ENCODE results near the gene LVRN.
"Not testable (repeated sequence)": the region's sequence is repeated elsewhere in the genome, so short reads cannot be mapped to it uniquely, and the experiment has no call there.

Gene LVRN, protein sequence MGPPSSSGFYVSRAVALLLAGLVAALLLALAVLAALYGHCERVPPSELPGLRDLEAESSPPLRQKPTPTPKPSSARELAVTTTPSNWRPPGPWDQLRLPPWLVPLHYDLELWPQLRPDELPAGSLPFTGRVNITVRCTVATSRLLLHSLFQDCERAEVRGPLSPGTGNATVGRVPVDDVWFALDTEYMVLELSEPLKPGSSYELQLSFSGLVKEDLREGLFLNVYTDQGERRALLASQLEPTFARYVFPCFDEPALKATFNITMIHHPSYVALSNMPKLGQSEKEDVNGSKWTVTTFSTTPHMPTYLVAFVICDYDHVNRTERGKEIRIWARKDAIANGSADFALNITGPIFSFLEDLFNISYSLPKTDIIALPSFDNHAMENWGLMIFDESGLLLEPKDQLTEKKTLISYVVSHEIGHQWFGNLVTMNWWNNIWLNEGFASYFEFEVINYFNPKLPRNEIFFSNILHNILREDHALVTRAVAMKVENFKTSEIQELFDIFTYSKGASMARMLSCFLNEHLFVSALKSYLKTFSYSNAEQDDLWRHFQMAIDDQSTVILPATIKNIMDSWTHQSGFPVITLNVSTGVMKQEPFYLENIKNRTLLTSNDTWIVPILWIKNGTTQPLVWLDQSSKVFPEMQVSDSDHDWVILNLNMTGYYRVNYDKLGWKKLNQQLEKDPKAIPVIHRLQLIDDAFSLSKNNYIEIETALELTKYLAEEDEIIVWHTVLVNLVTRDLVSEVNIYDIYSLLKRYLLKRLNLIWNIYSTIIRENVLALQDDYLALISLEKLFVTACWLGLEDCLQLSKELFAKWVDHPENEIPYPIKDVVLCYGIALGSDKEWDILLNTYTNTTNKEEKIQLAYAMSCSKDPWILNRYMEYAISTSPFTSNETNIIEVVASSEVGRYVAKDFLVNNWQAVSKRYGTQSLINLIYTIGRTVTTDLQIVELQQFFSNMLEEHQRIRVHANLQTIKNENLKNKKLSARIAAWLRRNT

DNA sequence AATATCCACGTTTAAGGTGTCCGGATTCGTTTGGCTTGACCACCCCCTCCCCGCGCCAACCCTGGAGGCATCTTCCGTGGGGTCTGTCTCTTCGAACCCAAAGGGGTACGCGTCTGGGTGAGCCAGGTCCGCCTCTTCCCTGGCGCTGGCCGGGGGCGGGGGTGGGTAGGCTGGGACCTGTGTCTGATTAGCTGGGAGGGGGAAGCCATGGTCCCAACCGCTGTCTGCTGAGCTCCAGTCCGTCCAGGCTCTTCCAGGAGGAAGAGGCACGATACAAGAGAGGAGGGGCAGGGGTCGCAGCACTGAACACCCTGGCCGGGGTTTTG is at the start of gene LVRN:
Gene LVRN (plus strand): TSS at position 237 of the 326 bp plus-strand sequence. CDS start 143 bp downstream, outside the sequence.
- FAIRE-seq = no peak

DNA sequence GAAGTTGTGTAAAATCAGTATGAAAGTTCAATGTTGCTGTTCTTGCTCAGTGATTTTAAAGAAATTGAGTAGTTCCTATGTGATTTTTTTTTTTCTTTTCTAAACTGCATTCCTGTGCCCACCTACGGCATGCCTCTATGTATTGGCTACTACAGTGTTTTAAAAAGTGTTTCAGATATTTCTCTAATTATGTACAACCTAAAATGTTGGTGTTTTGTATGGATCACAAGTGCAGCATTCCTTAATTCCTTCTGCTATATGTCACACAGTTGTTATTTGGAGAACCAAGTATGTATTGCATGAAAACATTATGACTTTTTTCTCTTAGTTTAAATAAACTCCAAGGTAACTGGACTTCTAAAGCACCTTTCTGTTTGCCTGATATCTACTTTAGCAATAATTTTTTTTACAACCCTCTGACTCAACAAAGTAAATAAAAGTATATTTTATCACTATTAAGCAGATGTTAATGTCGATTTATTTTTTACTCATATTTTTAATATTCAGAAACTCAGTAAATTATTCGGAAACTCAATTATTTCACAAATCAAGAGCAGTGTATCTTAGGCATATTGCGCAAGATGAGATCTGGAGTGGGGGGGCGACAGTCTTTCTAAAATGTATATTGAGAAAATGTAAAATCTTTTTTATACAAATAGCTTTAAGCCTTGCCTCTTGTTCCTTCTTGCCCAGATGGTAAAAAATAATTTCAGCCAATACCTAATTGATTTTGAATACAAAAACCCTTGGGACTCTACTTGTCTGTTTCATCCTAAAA is 48.5 kb upstream of the LVRN start:
- FAIRE-seq = peak; percentile 90

DNA sequence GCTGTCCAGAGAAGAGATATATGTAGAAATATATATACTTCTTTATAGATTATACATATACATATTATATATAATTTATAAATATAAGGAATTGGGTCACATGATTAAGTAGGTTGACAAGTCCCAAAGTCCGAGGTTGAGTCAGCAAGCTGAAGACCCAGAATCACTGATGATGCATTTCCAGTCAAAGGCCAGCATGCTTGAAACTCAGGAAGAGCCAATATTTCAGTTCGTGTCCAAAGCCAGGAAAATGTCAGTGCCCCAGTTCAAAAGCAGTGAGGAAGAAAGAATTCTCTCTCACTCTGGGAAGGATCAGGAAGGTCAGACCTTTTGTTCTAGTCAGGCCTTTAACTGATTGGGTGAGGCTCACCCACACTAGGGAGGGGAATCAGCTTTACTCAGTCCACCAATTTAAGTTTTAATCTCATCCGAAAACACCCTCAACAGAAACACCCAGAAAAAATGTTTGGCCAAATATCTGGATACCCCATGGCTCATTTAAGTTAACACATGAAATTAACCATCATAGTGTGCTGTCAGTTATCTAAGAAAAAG is 42.0 kb upstream of the LVRN start:
- FAIRE-seq = no peak

DNA sequence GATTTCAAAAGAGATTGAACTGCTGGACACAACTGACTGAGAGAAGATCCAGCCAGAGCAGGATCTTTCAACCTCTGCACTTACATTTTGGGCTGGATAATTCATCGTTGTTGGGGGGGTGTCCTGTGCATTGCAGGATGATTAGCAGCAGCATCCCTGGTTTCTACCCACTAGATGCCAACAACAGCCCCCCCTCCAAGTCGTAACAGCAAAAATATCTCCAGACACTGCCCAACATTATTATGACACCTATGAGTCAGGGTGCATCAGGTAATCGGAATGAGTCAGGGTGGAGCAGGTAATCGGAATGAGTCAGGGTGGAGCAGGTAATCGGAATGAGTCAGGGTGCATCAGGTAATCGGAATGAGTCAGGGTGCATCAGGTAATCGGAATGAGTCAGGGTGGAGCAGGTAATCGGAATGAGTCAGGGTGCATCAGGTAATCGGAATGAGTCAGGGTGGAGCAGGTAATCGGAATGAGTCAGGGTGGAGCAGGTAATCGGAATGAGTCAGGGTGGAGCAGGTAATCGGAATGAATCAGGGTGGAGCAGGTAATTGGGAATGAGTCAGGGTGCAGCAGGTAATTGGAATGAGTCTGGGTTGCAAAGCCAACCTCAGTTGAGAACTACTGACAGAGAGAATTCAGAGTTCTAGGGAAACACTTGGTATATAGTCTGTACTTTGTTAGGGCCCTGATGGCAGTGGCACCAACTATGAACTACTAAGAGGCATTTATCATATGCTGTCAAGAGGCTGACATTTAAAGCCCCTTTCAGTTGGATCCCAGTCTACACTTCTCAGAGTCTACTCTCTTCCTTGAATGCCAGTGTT is 33.5 kb upstream of the LVRN start:
- FAIRE-seq = not testable (repeated sequence)

DNA sequence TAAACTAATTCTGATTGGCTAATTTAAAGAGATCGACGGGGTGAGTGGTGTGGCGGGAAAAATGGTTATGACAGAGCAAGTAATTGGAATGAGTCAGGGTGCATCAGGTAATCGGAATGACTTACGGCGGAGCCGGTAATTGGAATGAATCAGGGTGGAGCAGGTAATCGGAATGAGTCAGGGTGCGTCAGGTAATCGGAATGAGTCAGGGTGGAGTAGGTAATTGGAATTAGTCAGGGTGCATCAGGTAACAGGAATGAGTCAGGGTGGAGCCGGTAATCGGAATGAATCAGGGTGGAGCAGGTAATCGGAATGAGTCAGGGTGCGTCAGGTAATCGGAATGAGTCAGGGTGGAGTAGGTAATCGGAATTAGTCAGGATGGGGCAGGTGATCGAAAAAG is 32.1 kb upstream of the LVRN start:
- FAIRE-seq = not testable (repeated sequence)

DNA sequence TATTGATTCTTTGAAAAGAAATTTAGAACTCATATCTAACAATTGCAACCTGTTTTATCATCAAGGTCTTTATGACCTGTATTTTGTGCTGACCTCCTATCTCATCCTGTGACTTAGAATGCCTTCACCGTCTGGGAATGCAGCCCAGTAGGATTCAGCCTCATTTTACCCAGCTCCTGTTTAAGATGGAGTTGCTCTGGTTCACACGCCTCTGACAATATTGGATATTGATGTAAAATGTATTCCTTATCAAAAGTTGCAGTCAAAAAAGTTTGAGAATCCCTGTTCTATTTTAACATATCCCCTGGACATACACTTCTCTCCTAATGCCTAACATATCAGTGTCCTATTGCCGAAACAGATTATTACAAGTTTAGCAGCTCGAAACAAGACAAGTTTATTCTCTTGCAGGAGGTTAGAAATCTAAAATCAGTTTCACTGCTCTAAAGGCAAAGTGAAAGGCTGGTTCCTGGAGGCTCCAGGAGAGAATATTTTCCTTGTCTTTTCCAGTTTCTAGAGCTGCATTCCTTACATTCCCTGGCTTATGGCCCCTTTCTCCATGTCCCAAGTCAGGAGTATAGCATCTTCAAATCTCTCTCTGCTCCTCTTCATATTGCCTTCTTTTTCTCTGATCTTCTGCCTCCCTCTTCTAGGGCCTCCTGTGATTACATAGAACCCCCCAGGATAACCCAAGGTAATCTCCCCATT is 31.5 kb upstream of the LVRN start:
- no peak for FAIRE-seq

DNA sequence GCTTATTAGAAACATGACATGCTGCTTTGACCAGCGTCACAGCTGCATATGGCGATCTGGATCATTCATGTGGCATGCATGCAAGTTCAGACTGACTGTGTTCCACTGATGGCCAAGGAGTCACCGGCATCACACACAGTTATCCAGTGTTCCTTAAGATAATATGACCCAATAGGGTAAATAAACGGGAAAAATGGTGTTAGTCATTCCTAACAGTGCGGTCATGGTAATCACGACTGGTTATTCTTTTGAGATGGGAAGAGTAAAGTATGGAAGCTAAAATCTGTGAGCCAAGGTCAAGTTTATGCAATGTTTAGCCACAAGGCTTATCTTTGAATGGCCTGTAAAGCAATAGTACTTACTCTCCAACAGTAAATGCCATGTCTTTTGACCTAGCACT is 29.3 kb upstream of the LVRN start:
- no peak for FAIRE-seq

DNA sequence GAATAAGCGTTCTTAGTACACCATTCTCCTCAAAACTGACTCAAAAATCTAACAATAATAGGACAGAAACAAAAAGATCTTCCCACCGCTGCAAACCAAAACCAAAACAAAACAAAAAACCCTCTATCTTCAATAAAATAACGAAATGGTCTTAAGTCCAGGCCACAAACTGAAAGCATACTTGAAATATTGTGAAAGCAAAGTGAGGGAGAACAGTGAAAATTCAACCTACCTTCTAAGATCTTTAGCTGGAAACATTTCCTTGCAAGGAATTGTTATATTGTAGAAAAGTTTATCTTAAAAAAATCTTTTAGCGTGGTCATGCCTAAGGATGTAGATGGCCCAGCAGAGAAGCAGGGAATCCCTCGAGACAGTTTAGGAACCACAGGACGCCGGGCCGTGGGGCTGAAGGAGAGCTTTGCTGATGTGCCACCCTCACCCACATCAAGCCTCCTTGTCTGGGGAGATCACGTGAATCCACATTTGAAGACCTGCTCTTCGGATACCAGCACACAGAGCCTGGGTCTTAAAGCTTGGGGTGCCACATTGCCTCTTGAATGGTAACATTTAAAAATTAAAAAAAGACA is 27.8 kb upstream of the LVRN start:
- FAIRE-seq = no peak

DNA sequence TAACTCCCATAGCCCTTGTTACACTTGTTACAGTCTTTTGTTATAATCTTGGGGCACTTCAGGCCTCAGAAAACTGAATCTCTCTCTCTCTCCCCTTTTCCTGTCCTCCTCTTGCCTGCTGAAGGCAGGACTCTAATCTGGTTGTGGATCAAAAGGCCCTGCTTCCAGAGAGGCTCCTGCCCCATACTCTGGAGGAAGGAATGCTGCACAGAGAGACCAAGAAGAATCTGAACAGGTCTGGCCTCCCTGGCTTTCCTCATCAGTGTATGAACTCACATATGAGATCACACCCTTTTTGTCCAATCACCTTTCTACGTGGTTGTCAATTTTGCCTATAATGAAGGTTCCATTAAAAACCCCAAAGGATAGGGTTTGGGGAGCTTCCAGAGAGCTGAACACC is 26.2 kb upstream of the LVRN start:
- FAIRE-seq = no peak

DNA sequence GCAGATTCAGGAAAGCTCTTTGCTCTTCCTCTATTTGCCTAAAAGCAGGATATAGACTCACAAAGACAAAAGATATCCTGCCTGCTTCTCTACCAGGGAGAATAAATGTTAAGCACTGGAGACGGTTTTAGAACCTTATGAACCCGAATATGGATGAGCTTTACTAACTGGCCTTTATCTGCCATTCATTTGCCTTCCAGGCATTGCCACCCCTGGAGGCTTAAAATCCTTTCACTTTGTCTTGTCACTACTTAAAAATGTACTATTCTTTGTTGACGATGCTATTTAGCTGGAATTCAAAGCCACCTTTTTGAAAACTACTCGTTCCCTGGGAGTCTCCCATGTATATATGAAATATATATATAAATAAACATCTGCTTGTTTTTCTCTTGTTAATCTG is 23.2 kb upstream of the LVRN start:
- FAIRE-seq = no peak

DNA sequence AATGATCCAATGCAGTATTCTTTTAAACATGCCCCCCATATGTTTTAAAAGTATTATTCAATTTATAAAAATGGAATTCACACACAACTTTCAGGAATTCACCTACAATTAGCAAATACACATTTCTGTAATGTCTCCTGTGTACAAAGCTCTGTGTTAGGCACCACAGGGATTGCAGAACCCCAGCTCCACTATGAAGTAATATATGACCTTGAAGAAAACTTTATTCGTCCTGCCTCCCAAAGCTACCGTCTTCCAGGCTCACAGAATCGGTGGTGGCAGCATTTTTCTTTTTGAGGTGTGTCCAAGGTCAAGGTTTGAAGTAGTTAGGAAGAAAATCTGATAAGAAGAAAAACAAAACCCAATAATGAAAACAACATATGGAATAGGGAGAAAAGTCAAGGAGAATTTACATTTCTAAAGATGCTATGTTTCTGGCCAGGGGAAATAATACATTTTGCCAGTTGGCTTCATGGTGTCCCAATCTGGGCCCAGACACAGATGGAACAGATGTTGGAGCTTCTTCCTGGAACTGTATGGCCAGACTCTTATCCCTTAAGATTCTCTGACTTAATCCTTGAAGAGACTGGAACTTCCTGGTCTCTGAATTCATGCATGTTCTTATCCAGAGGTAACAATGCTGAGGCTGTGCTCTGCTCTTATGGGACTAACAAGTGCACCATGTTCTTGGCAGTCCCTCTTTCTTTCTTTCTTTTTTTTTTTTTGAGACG is 22.0 kb upstream of the LVRN start:
- no peak for FAIRE-seq

DNA sequence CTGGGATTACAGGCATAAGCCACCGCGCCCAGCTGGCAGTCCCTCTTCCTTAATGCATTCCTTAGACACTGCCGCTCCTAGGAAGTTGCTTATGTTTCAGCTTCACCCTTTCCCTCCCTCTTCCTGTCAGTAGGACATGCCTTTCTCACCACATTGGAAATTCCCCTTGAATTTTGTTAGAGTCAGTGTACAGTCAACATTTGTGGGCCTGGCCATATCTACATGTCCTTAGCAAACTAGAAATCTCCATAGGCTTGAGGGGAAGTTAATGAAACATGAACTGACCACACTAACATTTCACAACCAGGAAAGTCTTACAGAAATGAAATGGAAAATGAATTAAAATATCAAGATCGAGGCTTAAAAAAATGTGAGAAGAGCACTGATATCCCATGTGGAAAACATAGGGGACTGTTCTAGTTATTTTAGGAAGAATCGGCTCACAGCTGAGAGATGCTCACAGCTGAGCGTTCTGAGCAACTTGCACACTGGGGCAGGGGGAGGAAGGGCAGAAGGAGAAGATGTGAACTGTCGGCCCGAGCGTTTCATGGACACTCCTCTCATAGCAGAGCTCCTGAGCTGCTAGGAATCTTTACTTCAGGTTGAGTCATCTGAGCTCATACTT is 21.1 kb upstream of the LVRN start:
- no peak for FAIRE-seq

DNA sequence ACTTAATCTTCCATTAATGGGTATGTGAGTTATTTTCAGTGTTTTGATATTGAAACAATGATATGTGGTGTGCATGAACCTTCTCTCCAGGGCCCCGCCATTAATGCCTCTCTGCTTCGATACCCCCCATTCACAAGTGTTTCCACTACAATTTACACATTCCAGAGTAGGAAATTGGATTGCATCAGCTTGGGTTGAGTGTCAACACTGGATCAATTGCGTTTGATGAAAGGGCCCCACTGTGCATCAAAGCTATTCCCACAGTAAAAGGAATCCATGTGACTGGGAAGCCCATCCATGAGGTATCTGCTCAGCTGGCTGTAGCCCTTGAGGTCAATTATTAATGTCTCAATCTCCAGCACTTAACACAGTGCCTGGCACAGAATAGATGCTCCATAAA is 17.8 kb upstream of the LVRN start:
- no peak for FAIRE-seq

DNA sequence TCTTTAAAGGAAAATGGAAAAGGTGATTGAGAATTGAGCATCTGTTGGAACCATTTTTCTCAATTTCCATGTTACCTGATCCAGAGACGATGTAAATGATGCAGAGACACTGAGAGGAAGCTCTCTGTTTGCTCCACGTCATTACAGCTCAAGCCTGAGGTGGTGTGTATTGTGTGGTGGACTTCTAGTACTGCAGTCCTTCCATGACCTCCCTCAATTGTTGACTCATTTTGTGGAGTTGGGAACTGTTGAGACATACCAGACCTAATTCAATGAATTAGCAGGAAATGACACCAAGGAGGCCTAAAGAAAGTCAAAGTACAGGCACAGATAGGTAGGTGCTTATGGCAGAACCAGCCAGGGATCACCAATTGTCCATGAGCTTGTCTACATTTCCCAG is 15.6 kb upstream of the LVRN start:
- FAIRE-seq = no peak

DNA sequence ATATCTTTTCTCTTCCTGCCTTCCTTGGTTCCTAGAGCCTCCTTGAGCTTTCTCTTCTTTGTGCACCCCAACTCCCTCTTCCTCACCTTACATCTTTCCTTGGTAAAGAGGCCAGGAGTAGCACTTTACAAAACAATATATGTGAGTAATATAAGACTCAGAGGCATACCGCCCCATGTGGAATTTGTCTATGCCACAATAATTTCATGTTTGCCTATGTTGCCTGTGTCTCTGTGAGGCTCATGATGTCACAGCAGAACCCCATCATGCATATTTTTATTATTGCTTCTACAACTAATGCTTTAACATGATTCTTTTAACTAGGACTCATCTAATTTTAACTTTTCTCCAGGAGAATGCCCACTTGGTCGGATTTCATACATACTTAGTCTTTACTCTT is 15.0 kb upstream of the LVRN start:
- FAIRE-seq = no peak

DNA sequence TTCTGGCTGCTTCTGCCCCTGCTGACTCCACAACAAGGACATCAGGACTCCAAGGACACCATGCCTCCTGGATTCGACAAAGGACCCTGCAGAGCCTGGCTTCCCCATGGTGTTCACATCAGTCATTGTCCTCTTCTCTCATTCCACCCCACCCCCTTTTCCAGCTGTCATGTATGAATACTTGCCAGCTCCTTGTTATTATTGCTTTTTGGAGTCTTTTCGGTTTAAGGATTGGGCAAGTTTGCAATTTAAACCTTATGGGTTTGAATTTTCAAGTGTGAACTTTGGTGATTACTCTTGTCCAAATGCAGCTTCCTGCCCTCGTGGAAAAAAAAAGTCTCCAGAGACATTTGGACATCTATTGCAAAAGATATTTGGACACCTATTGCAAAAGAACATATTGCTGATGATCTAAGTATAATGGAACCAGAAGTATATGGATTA is 14.2 kb upstream of the LVRN start:
- FAIRE-seq = no peak

DNA sequence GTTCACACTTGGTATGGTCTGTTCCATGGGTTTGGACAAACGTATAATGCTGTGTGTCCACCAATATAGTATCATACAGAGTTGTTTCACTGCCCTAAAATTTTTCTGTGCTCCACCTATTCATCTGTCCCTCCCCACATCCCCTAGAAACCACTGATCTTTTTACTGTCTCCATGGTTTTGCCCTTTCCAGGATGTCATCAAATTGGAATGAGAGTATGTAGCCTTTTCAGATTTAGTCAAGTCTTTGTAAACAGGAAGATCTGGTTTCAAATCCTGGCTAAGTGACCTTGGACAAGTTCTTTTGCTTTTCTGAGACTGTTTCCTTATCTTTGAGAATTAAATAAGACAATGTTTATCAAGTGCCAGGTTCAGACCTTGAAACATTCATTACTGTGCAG is 13.2 kb upstream of the LVRN start:
- FAIRE-seq = no peak

DNA sequence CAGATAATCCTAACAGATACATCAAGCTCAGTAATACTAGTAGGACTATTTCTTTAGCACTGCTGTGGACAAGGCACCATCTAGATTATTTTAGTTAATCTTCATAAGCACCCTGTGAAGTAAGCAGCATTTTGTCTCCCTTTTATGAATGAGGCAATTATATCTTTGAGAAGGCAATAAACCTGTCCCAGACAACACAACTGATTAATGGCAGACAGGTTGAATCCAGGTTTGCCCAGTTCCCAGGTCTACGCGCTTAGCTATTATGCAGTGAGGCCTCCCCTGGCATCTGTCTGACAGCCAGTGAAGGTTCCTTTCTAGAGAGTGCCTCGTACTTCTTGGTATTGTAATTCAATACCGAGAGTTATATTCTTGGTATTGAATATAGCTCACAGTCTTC is 9.7 kb upstream of the LVRN start:
- FAIRE-seq = no peak

DNA sequence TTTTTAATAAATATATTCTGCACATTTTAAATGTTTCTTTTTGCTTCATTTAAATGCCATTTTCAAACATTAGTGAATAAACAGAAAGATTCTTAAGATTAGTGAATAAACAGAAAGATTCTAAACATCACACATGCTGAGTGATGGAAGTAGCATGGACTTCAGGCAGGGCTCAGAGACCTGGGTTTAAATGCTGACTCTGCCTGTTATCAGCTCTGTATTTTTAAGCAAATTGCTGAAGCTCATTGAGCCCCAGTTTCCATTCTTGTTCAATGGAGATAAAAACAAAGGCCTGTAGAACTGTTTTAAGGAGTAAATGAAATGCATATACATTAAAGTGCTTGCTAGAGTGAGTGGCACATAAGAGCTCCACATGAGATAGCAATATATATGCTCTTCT is 8.1 kb upstream of the LVRN start:
- no peak for FAIRE-seq

DNA sequence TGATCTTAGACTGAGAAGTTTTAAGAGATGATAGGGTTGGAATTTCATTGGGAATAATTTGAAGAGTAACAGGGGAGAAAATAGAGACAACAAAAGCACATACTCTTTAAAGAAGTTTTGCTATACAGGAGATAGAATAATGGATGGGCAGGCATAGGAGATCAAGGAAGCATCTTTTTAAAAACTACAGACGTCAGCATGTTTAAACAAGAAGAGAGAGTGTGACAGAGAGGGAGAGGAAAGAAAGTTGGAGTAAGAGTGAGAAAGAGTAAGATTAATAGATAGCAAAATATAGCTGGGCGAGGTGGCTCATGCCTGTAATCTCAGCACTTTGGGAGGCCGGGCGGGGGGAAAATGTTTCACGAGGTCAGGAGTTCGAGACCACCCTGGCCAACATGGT is 5.3 kb upstream of the LVRN start:
- no peak for FAIRE-seq

Measured in G401.6 (cell line).